Mucosa of rectum (tissue), 2 donors: ENCODE results near the gene ZNF620.
A peak's percentile ranks its signal among the peaks of the same experiment; 100 is the strongest.
"Not testable (repeated sequence)": the region's sequence is repeated elsewhere in the genome, so short reads cannot be mapped to it uniquely, and the experiment has no call there.

Experiments used
- H3K27ac ChIP-seq, 2 donors: one replicate each; pipeline ENCODE4 v1.7.0; 2013; ENCODE audit warnings: inconsistent platforms in 2 of 2, low read depth in 2 of 2, low read length in 2 of 2
- H3K27me3 ChIP-seq, 2 donors: one replicate each; pipeline ENCODE4 v1.7.0; 2013; ENCODE audit warnings: low read length in 2 of 2; ENCODE audit not compliant: control insufficient read depth in 2 of 2, insufficient read depth in 2 of 2
- H3K36me3 ChIP-seq, 2 donors: one replicate each; pipeline ENCODE4 v1.7.0; 2013; ENCODE audit warnings: low read length in 2 of 2; ENCODE audit not compliant: control insufficient read depth in 2 of 2, insufficient read depth in 2 of 2
- H3K4me1 ChIP-seq, 2 donors: one replicate each; pipeline ENCODE4 v1.7.0; 2013; ENCODE audit warnings: low read length in 2 of 2, mild to moderate bottlenecking in 1 of 2; ENCODE audit not compliant: control insufficient read depth in 2 of 2, insufficient read depth in 2 of 2
- H3K4me3 ChIP-seq, 2 donors: one replicate each; pipeline ENCODE4 v1.7.0; 2013; ENCODE audit warnings: low read length in 2 of 2
- H3K9ac ChIP-seq, 2 donors: one replicate each; pipeline ENCODE4 v1.7.0; 2013; ENCODE audit warnings: low read length in 2 of 2, low read depth in 1 of 2, mild to moderate bottlenecking in 1 of 2
- H3K9me3 ChIP-seq, 2 donors: one replicate each; pipeline ENCODE4 v1.7.0; 2013; ENCODE audit warnings: low read length in 2 of 2; ENCODE audit not compliant: control insufficient read depth in 2 of 2
- donor health status: healthy.
- donor health status: Normal muscosa, but diverticular disease.

ZNF620 gene

DNA sequence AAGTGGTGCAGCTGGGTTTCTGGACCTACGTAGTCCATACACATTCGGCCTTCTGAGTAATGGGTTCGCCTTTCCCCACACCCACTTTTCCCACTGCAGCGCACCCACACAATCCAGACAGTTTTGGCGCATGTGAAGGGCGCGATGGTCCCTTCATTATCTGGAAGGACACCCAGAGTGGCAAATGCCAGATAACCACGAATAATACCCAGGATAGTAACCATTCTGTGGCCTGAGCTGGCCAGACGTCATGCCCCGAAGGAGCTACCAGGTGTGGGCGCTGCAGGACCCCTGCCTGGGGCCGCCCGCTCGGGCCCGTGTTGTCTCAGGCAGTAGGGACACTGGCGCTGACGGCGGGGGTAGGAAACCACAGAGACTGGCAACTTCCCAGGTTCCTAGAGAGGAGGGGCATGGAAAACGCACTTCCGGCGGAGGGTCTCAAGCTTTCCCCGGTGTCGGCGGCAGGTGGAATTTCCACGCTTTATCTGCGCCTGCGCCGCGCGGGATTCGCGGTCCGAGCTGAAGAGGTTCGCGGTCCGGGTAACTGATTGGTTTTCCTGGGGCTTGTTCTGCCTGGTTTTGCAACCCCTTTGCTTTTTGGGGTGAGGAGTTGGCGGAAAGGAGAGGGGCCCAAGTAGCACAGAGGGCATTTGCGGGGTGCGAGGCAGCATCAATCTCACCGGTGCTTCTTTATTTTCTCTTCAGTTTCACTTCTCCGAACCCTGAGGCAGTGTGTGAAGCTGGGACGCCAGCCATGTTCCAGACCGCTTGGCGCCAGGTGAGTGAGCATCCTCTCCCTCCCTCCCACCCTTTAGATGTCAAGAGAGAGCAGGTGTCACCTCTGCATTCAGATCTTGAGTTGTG, at the start of gene ZNF620:
Gene ZNF620 (plus strand): TSS at position 441 of the 864 bp plus-strand sequence. CDS start 314 bp downstream, at position 755.
- Histone ChIP-seq H3K4me3 (peak within 1 kb of the TSS; percentile 83 to 95), H3K36me3 (no peaks in the 10 kb centered on the region), H3K4me1 (peaks cover 0 to 7% of the 10 kb centered on the region in 2 donors)

DNA sequence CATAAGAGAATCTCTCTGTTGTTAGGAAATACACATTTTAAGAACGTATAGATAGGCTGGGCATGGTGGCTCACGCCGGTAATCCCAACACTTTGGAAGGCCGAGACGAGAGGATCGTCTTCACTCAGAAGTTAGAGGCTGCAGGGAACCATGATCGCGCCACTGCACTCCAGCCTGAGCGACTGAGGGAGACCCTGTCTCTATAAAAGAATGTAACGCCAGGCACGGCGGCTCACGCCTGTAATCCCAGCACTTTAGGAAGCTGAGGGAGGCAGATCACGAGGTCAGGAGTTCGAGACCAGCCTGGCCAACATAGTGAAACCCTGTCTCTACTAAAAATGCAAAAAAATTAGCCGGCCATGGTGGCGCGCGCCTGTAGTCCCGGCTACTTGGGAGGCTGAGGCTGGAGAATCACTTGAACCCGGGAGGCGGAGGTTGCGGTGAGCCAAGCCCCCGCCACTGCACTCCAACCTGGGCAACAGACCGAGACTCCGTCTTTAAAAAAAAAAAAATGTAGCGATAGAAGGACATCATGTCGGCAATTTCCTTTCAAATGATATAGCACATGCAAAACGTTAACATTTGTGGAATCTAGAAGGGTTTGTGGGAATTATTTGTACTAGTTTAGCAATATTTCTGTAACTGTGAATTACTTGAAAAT, 49.4 kb upstream of the ZNF620 start:
- Histone ChIP-seq H3K9ac (peak overlapping the region; percentile 92 to 96), H3K36me3 (peaks cover 16 to 17% of the 10 kb centered on the region in 2 donors), H3K27me3 (no peaks in the 10 kb centered on the region), H3K27ac (peak overlapping the region; percentile 87), H3K4me1 (peaks cover 13 to 26% of the 10 kb centered on the region in 2 donors), H3K4me3 (peak overlapping the region; percentile 92 to 97), H3K9me3 (no peaks in the 10 kb centered on the region)

More for the DNA sequence above, at the start of gene ZNF620:
- Histone ChIP-seq H3K9ac (peak within 1 kb of the TSS; percentile 71 to 74), H3K27ac (peak within 1 kb of the TSS; percentile 58 to 69), H3K27me3 (no peaks in the 10 kb centered on the region), H3K9me3 (no peaks in the 10 kb centered on the region)

DNA sequence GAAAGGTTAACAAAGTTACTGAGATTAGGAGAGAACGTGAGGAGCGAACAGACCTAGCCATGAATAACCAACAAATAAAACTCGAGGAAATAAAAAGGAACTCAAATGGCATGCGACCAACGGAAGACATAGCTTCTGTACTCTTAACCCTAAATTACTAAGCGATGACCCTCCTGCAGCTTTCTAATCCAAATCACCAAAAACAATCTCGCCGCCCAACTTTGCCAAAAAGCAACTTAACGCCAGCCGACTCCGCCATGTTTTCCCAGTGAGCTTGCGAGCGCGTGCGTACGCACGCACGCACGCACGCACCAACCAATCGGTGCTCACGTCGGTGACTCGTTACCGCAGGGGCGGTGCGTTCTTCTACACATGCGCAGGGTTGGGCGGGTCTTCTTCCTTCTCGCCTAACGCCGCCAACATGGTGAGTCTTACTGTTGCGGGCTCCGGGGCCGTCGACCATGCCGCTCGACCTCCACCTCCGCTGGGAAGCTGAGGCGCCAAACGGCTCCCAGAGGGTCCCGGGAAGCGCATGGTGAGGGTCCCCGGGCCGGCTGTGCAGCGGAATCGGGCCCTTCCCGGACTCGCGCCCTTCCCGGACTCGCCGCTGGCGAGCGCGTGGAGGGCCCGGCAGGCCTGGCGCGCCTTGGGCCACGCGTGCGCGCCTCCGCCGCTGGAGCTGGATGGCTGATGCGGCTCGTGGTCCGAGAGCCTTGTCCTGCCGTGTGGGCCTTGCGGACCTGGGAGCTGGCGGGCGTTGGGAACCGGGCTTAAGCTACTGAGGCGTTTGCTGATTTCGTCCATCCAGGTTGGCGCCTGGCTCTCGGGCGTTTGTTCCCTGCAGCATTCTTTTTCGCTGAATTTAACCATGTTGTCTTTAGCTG, 48.7 kb upstream of the ZNF620 start, which contains the start of gene RPL14:
Gene RPL14 (plus strand): TSS at position 400 of the 884 bp plus-strand sequence. CDS start 133 bp downstream, at position 533.
- H3K27me3 ChIP-seq, result no peaks in the 10 kb centered on the region
- peaks cover 11 to 22% of the 10 kb centered on the region in 2 donors for H3K4me1 ChIP-seq
- peak within 1 kb of the TSS; percentile 92 to 96 for H3K9ac ChIP-seq
- H3K9me3 ChIP-seq, result no peaks in the 10 kb centered on the region
- H3K27ac ChIP-seq, result peak within 1 kb of the TSS; percentile 87
- peaks cover 19 to 20% of the 10 kb centered on the region in 2 donors for H3K36me3 ChIP-seq
- H3K4me3 ChIP-seq, result peak within 1 kb of the TSS; percentile 92 to 97

DNA sequence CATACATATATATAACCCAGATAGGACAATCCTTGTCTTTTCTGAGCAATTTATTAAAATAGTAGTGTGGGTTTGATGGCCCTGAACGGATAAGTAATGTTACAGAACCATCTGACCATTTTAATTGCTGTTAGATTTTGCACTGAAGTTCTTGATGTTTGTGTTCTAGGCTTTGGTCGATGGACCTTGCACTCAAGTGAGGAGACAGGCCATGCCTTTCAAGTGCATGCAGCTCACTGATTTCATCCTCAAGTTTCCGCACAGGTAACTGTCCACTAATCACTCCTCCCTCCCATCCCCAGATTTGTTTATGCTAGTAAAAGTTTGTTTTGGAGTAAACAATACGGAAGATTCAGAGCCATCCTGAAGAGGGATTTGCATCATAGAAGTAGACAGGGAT, 47.4 kb upstream of the ZNF620 start:
- H3K27me3 ChIP-seq, result no peaks in the 10 kb centered on the region
- peaks cover 9 to 15% of the 10 kb centered on the region in 2 donors for H3K4me1 ChIP-seq
- no peak overlapping the region for H3K27ac ChIP-seq
- H3K4me3 ChIP-seq, result peak overlapping the region; percentile 92 to 97
- peaks cover 25 to 26% of the 10 kb centered on the region in 2 donors for H3K36me3 ChIP-seq
- H3K9me3 ChIP-seq, result no peaks in the 10 kb centered on the region
- peak overlapping the region in 1 of 2 donors; percentile 96 for H3K9ac ChIP-seq

DNA sequence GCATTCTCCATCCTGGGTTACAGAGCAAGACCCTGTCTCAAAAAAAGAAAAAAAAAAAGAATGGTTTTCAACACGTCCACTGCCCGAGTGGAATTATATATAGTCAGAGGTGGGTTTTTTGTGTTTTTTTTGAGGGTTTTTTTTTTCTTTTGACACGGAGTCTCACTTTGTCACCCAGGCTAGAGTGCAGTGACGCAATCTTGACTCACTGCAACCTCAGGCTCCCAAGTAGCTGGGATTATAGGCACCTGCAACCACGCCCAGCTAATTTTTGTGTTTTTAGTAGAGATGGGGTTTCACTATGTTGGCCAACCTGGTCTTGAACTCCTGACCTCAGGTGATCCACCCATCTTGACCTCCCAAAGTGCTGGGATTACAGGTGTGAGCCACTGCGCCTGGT, 45.4 kb upstream of the ZNF620 start:
- H3K9ac ChIP-seq, H3K27ac ChIP-seq, H3K27me3 ChIP-seq, H3K9me3 ChIP-seq, H3K4me3 ChIP-seq, H3K4me1 ChIP-seq: not testable (repeated sequence)
- peaks cover 40 to 44% of the 10 kb centered on the region in 2 donors for H3K36me3 ChIP-seq

DNA sequence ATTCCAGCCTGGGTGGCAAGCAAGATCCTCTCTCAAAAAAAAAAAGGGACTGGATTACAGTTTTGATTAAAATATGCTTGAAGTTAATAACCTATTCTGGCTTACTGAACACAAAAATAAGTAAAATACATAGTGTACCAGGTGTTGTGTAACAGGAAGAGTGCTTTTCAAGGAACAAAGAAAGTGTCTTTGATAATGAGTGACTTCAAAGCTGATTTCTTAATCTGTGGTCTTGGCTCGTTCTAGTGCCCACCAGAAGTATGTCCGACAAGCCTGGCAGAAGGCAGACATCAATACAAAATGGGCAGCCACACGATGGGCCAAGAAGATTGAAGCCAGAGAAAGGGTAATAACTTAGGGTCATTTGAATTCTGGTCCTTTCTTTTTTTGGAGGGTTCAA, 44.7 kb upstream of the ZNF620 start:
- Histone ChIP-seq H3K9me3 (no peaks in the 10 kb centered on the region), H3K4me3 (no peak overlapping the region), H3K27ac (no peak overlapping the region), H3K4me1 (peaks cover 9% of the 10 kb centered on the region in 2 donors), H3K27me3 (no peaks in the 10 kb centered on the region), H3K9ac (no peak overlapping the region), H3K36me3 (peaks cover 40 to 45% of the 10 kb centered on the region in 2 donors)

DNA sequence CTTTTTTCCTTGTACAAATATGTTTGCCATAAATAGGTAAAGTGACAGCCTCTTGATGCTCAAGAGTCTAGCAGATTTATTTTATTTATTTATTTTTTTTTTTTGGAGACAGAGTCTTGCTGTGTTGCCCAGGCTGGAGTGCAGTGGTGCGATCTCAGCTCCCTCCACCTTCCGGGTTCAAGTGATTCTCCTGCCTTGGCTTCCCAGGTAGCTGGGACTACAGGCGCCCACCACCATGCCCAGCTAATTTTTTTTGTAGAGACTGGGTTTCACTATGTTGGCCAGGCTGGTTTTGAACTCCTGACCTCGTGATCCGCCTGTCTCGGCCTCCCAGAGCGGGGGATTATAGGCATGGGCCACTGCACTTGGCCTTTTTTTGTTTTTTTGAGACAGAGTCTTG, 43.0 kb upstream of the ZNF620 start:
- peaks cover 40 to 45% of the 10 kb centered on the region in 2 donors for H3K36me3 ChIP-seq
- not testable (repeated sequence) for H3K27ac ChIP-seq, H3K9ac ChIP-seq, H3K9me3 ChIP-seq, H3K4me3 ChIP-seq, H3K4me1 ChIP-seq, H3K27me3 ChIP-seq

DNA sequence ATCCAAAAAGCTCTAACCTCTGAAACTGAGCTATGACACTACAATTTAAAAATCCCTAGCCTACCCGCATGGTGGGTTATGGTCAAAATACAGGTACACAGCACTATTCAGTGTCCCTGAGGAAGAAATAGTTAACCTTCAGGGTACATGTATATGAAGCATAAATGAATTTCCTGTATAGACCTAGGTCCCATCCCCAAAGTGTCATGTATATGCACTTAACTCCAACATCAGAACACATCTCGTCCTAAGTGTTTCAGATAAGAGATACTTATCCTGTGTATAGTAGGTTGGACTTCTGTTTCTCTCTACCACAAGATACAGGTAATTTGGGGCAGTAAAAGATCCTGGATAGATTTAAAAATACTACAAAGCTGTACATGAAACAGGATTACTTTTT, 42.3 kb upstream of the ZNF620 start:
- Histone ChIP-seq H3K27me3 (no peaks in the 10 kb centered on the region), H3K9me3 (no peaks in the 10 kb centered on the region), H3K9ac (no peak overlapping the region), H3K27ac (no peak overlapping the region), H3K4me1 (peaks cover 0 to 1% of the 10 kb centered on the region in 2 donors), H3K4me3 (no peak overlapping the region), H3K36me3 (peaks cover 37 to 43% of the 10 kb centered on the region in 2 donors)

DNA sequence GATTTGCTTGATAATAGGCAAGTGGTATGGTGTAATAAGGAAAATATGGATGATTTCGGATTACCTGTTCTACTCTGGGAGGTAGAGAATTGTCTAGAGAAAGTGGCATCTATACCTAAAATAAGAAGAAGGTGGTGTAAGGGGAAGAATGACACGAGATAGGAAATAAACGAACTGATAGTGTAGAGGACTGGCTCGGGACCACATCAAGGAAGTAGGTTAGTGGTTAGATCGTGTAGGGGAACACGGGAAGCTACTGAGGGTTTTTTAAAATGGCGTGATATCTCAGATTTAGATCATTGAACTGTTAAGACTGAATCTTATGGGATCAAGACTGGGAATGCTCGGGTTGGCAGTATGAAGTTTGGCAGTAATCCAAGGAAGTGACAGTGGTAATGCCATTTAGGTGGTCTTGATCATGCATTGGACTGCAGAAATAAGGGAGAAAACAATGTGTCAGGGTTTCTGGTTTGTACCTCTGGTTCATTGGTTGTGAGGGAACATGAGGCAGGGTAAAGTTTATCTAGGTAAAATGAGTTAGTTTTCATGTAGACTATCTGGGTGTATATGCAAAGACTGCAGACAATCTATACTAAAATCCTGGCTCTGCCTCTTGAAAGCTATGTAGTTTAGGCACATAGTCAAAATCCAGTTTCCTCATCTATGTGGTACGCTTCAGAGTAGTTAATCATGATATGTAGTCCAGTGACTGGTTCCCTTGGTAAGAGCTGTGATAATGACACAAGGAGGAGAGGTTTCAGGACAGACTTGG, 41.3 kb upstream of the ZNF620 start:
- Histone ChIP-seq H3K9ac (no peak overlapping the region), H3K4me3 (no peak overlapping the region), H3K9me3 (no peaks in the 10 kb centered on the region), H3K36me3 (peaks cover 31 to 36% of the 10 kb centered on the region in 2 donors), H3K4me1 (no peaks in the 10 kb centered on the region), H3K27ac (no peak overlapping the region), H3K27me3 (no peaks in the 10 kb centered on the region)
